GM19463 (cell line): ENCODE measurements around the gene SERGEF.

Experiments used
- ATAC-seq: cut with Tn5 transposase; IDR thresholded peaks from one replicate; pipeline ENCODE4 v1.9.1; 2021; ENCODE audit warnings: mild to moderate bottlenecking, moderate library complexity; ENCODE audit not compliant: unreplicated experiment

Gene SERGEF

GRCh38 chr11:17793642-17794170 lies 219.1 kb downstream of the SERGEF start:
- no peak for ATAC-seq

- ATAC-seq = no peak
Observed at GRCh38 chr11:17792161-17792560, 220.7 kb downstream of the SERGEF start.

GRCh38 chr11:17791144-17791543 lies 221.7 kb downstream of the SERGEF start:
- ATAC-seq = no peak

GRCh38 chr11:17790453-17790852 lies 222.4 kb downstream of the SERGEF start:
- no peak for ATAC-seq

GRCh38 chr11:17788084-17788483 lies 224.8 kb downstream of the SERGEF start:
- no peak for ATAC-seq

GRCh38 chr11:17786824-17787525 lies 225.9 kb downstream of the SERGEF start:
- no peak for ATAC-seq

GRCh38 chr11:17783878-17784277 lies 229.0 kb downstream of the SERGEF start:
- no peak for ATAC-seq

- no peak for ATAC-seq
Observed at GRCh38 chr11:17782603-17783337, 230.1 kb downstream of the SERGEF start.

- ATAC-seq = no peak
Observed at GRCh38 chr11:17782145-17782544, 230.7 kb downstream of the SERGEF start.

GRCh38 chr11:17781626-17782025 lies 231.2 kb downstream of the SERGEF start:
- ATAC-seq = no peak

- ATAC-seq = no peak
Observed at GRCh38 chr11:17781221-17781620, 231.6 kb downstream of the SERGEF start.

GRCh38 chr11:17780668-17781067 lies 232.2 kb downstream of the SERGEF start:
- ATAC-seq = no peak

GRCh38 chr11:17779861-17780594 lies 232.8 kb downstream of the SERGEF start:
- ATAC-seq = no peak

- ATAC-seq = no peak
Observed at GRCh38 chr11:17778956-17779860, 233.6 kb downstream of the SERGEF start.

- no peak for ATAC-seq
Observed at GRCh38 chr11:17778352-17778751, 234.5 kb downstream of the SERGEF start.

GRCh38 chr11:17777738-17778091 lies 235.1 kb downstream of the SERGEF start:
- ATAC-seq = no peak

- no peak for ATAC-seq
Observed at GRCh38 chr11:17777086-17777737, 235.6 kb downstream of the SERGEF start.

GRCh38 chr11:17776212-17776875 lies 236.5 kb downstream of the SERGEF start:
- ATAC-seq = no peak

- no peak for ATAC-seq
Observed at GRCh38 chr11:17775507-17776211, 237.2 kb downstream of the SERGEF start.
